Astrocyte (in vitro differentiated cells and primary cell): ENCODE data around the gene GAB1. TPM values are rescaled to one million over a fixed set of nuclear protein-coding genes. Genes with fewer than 3 reads are reported as not detected.

Experiments used
- DNase-seq: peaks from one replicate; pipeline ENCODE4 v3.0.0-alpha.2; 2010; ENCODE audit warnings: low read depth
- FAIRE-seq: peaks from 2 replicates; lab custom pipeline; 2011; peaks lifted over from hg19 to GRCh38; lab: Jason Lieb, UNC
- H2AFZ ChIP-seq: 2 replicates; pipeline ENCODE4 v1.6.0; 2012; ENCODE audit warnings: low read depth, low read length, inconsistent platforms
- H3K27ac ChIP-seq: 2 replicates; pipeline ENCODE4 v1.5.1; 2011; ENCODE audit warnings: low read depth, low read length, inconsistent platforms
- H3K27me3 ChIP-seq: 2 replicates; pipeline ENCODE4 v1.6.0; 2011; ENCODE audit warnings: low read length, inconsistent platforms; ENCODE audit not compliant: insufficient read depth
- H3K36me3 ChIP-seq: 2 replicates; pipeline ENCODE4 v1.5.1; 2011; ENCODE audit warnings: low read length, inconsistent platforms; ENCODE audit not compliant: insufficient read depth
- H3K4me1 ChIP-seq: 2 replicates; pipeline ENCODE4 v1.5.1; 2011; ENCODE audit warnings: low read length, inconsistent platforms; ENCODE audit not compliant: insufficient read depth
- H3K4me2 ChIP-seq: 2 replicates; pipeline ENCODE4 v1.6.0; 2012; ENCODE audit warnings: low read length, inconsistent platforms
- H3K4me3 ChIP-seq: 2 replicates; pipeline ENCODE4 v1.5.1; 2011; ENCODE audit warnings: low read depth, mild to moderate bottlenecking, low read length, inconsistent platforms; ENCODE audit not compliant: insufficient read depth
- H3K79me2 ChIP-seq: 2 replicates; pipeline ENCODE4 v1.6.0; 2012; ENCODE audit warnings: mild to moderate bottlenecking, low read length, inconsistent platforms; ENCODE audit not compliant: insufficient read depth
- H3K9ac ChIP-seq: 2 replicates; pipeline ENCODE4 v1.6.0; 2012; ENCODE audit warnings: mild to moderate bottlenecking, low read length, inconsistent platforms
- H3K9me3 ChIP-seq: 2 replicates; pipeline ENCODE4 v1.5.1; 2012; ENCODE audit warnings: low read depth, mild to moderate bottlenecking, low read length, inconsistent platforms; ENCODE audit not compliant: insufficient read depth
- H4K20me1 ChIP-seq: 2 replicates; pipeline ENCODE4 v1.6.0; 2012; ENCODE audit warnings: low read length, inconsistent platforms; ENCODE audit not compliant: insufficient read depth
- H3K27ac Mint-ChIP-seq: one replicate; pipeline ENCODE4 v1.8.0; 2021; ENCODE audit warnings: mild to moderate bottlenecking, mixed read lengths; ENCODE audit not compliant: unreplicated experiment
- H3K27me3 Mint-ChIP-seq: one replicate; pipeline ENCODE4 v1.8.0; 2021; ENCODE audit warnings: low read depth, mixed read lengths; ENCODE audit not compliant: unreplicated experiment
- H3K36me3 Mint-ChIP-seq: one replicate; pipeline ENCODE4 v1.8.0; 2021; ENCODE audit warnings: low read depth, mixed read lengths; ENCODE audit not compliant: unreplicated experiment
- H3K4me1 Mint-ChIP-seq: one replicate; pipeline ENCODE4 v1.8.0; 2021; ENCODE audit warnings: low read depth, mixed read lengths; ENCODE audit not compliant: unreplicated experiment
- H3K4me3 Mint-ChIP-seq: one replicate; pipeline ENCODE4 v1.8.0; 2021; ENCODE audit warnings: mild to moderate bottlenecking, moderate library complexity, mixed read lengths; ENCODE audit not compliant: unreplicated experiment
- H3K9me3 Mint-ChIP-seq: one replicate; pipeline ENCODE4 v1.8.0; 2021; ENCODE audit warnings: mild to moderate bottlenecking, mixed read lengths; ENCODE audit not compliant: unreplicated experiment
- CTCF ChIP-seq: IDR thresholded peaks from 2 replicates; pipeline ENCODE4 v1.5.1; 2011; ENCODE audit warnings: low read depth, mild to moderate bottlenecking, inconsistent platforms, low read length, moderate library complexity; ENCODE audit not compliant: insufficient read depth
- EZH2 ChIP-seq: IDR thresholded peaks from 2 replicates; pipeline ENCODE4 v1.6.1; 2012; ENCODE audit warnings: mild to moderate bottlenecking, low read length, inconsistent platforms; ENCODE audit not compliant: insufficient read depth
- total RNA-seq: library from RNA; stranded (reverse); gene quantifications from 2 replicates; pipeline ENCODE4 v1.2.1, GENCODE V29; 2021

The GAB1 gene
- total RNA-seq, 1 donor from 2014 or later = 12.4 TPM

GRCh38 chr4:143307531-143307930 is 29.1 kb upstream of the GAB1 start:
- H3K4me3 ChIP-seq = no peak overlapping the region
- Mint-ChIP-seq H3K36me3 (no peaks in the 10 kb centered on the region), H3K4me3 (no peak overlapping the region), H3K4me1 (peaks cover 2% of the 10 kb centered on the region), H3K9me3 (no peaks in the 10 kb centered on the region), H3K27ac (no peak overlapping the region), H3K27me3 (peaks cover 6% of the 10 kb centered on the region)
- no peaks in the 10 kb centered on the region for H3K9me3 ChIP-seq
- H3K79me2 ChIP-seq = no peaks in the 10 kb centered on the region
- no peak overlapping the region for H3K27ac ChIP-seq
- no peak for TF ChIP-seq CTCF
- TF ChIP-seq EZH2 = no peak
- no peaks in the 10 kb centered on the region for H4K20me1 ChIP-seq
- no peak overlapping the region for H2AFZ ChIP-seq
- DNase-seq (no peak), FAIRE-seq (no peak)
- H3K4me1 ChIP-seq = peaks cover 3% of the 10 kb centered on the region
- H3K36me3 ChIP-seq = no peaks in the 10 kb centered on the region
- H3K9ac ChIP-seq = no peak overlapping the region
- no peaks in the 10 kb centered on the region for H3K27me3 ChIP-seq
- no peak overlapping the region for H3K4me2 ChIP-seq

- Histone ChIP-seq H3K4me2 (no peak overlapping the region), H2AFZ (no peak overlapping the region), H3K36me3 (no peaks in the 10 kb centered on the region), H3K9ac (no peak overlapping the region), H4K20me1 (no peaks in the 10 kb centered on the region), H3K4me1 (no peaks in the 10 kb centered on the region), H3K27me3 (no peaks in the 10 kb centered on the region), H3K79me2 (no peaks in the 10 kb centered on the region), H3K4me3 (no peak overlapping the region), H3K27ac (no peak overlapping the region), H3K9me3 (no peaks in the 10 kb centered on the region)
- Mint-ChIP-seq H3K36me3 (no peaks in the 10 kb centered on the region), H3K4me1 (no peaks in the 10 kb centered on the region), H3K4me3 (no peak overlapping the region), H3K27ac (no peak overlapping the region), H3K9me3 (no peaks in the 10 kb centered on the region), H3K27me3 (peaks cover 6% of the 10 kb centered on the region)
- TF ChIP-seq EZH2 = no peak
- no peak for TF ChIP-seq CTCF
- FAIRE-seq (no peak), DNase-seq (no peak)
Measured at GRCh38 chr4:143308377-143308776, 28.3 kb upstream of the GAB1 start.

- Histone ChIP-seq H3K9ac (no peak overlapping the region), H3K27me3 (peaks cover under 1% of the 10 kb centered on the region), H3K4me1 (no peaks in the 10 kb centered on the region), H4K20me1 (no peaks in the 10 kb centered on the region), H2AFZ (no peak overlapping the region), H3K27ac (no peak overlapping the region), H3K36me3 (no peaks in the 10 kb centered on the region), H3K4me3 (no peak overlapping the region), H3K79me2 (no peaks in the 10 kb centered on the region), H3K4me2 (no peak overlapping the region), H3K9me3 (no peaks in the 10 kb centered on the region)
- no peak for DNase-seq
- no peak overlapping the region for H3K27ac Mint-ChIP-seq
- no peak overlapping the region for H3K4me3 Mint-ChIP-seq
- FAIRE-seq = no peak
- peaks cover 6% of the 10 kb centered on the region for H3K27me3 Mint-ChIP-seq
- H3K4me1 Mint-ChIP-seq = no peaks in the 10 kb centered on the region
- H3K9me3 Mint-ChIP-seq = no peaks in the 10 kb centered on the region
- TF ChIP-seq EZH2 (no peak), CTCF (no peak)
- no peaks in the 10 kb centered on the region for H3K36me3 Mint-ChIP-seq
Measured at GRCh38 chr4:143311924-143312323, 24.8 kb upstream of the GAB1 start.
